A673 (cell line): ENCODE data around the gene SOX1.

Experiments used
- EZH2 ChIP-seq: fragments of 200-600 bp; sonication (generic); IDR thresholded peaks from 2 replicates; pipeline ENCODE4 v1.6.1; 2017; ENCODE audit warnings: borderline replicate concordance, low read depth, mild to moderate bottlenecking, mixed read lengths, antibody characterized with exemption, low read length; ENCODE audit not compliant: poor library complexity, severe bottlenecking
- TF ChIP-seq, protein P1 (sequence below): fragments of 300-800, 200-600 bp; sonication (generic); conservative IDR thresholded peaks from 2 replicates; pipeline ENCODE4 v1.5.1; 2017; ENCODE audit warnings: low read depth, mild to moderate bottlenecking, antibody characterized with exemption, low read length, moderate library complexity, mixed read lengths

DNA sequence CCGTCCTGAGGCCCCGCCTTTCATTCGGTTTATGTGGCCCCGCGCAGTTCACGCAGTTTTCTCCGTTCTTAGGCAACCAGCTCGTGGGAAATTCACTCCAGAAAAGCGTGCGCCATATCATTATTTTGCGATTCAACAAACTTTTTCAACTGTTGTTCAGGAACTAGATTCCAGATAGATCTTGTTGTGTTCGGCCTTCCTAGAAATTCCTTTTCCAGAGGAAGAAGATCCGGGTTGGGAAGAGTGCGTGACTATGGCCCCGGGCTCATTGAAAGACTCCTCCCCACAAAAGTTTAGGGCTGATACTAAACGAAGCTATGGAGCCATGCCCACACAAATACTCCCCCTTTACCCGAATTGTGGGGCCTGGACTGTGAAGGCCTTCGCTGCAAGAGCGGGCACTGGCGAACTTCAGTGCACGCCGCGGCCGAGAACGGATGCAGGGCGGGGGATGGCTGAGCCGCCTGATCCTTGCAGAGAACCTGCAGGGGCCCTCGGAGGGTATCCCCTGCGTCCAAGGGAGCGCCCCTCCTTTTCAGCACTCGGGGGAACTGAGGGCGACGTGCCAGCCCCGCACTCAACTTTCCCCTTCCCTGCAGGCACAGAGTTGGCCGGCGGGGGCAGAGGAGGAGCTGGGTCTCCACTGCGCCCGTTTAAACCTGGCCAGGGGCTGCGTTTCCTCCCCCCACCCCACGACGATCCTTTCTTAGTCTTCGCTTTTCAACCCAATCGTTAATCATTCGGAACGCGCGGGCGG, 904 bp upstream of the SOX1 start:
- TF ChIP-seq, protein P1, sequence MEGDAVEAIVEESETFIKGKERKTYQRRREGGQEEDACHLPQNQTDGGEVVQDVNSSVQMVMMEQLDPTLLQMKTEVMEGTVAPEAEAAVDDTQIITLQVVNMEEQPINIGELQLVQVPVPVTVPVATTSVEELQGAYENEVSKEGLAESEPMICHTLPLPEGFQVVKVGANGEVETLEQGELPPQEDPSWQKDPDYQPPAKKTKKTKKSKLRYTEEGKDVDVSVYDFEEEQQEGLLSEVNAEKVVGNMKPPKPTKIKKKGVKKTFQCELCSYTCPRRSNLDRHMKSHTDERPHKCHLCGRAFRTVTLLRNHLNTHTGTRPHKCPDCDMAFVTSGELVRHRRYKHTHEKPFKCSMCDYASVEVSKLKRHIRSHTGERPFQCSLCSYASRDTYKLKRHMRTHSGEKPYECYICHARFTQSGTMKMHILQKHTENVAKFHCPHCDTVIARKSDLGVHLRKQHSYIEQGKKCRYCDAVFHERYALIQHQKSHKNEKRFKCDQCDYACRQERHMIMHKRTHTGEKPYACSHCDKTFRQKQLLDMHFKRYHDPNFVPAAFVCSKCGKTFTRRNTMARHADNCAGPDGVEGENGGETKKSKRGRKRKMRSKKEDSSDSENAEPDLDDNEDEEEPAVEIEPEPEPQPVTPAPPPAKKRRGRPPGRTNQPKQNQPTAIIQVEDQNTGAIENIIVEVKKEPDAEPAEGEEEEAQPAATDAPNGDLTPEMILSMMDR = no peak
- peak; percentile 11 for TF ChIP-seq EZH2
